ENCODE data around the gene SLC52A1.

- no peak for TF ChIP-seq CTCF (IDR thresholded peaks at IDR 0.05)
- TF ChIP-seq EZH2 (IDR thresholded peaks at IDR 0.05): no peak
- no peak for TF ChIP-seq EZH2phosphoT487 (IDR thresholded peaks at IDR 0.05)
Observed at GRCh38 chr17:4987767-4988567, 47.3 kb downstream of the SLC52A1 start.

Data from neural progenitor cell (in vitro differentiated cells).